ENCODE data around the gene PAPSS2.
"Not testable (repeated sequence)": the region's sequence is repeated elsewhere in the genome, so short reads cannot be mapped to it uniquely, and the experiment has no call there.

The PAPSS2 gene

GRCh38 chr10:87712913-87713616 is 53.4 kb downstream of the PAPSS2 start:
- DNase-seq = no peak

GRCh38 chr10:87713707-87714106 is 54.0 kb downstream of the PAPSS2 start:
- DNase-seq = no peak

- no peak for DNase-seq
Observed at GRCh38 chr10:87715552-87716347, 56.1 kb downstream of the PAPSS2 start.

GRCh38 chr10:87716348-87716670 is 56.6 kb downstream of the PAPSS2 start:
- DNase-seq = no peak

- DNase-seq = no peak
Observed at GRCh38 chr10:87720665-87721064, 61.0 kb downstream of the PAPSS2 start.

- DNase-seq = no peak
Observed at GRCh38 chr10:87721781-87722180, 62.1 kb downstream of the PAPSS2 start.

GRCh38 chr10:87722716-87723115 is 63.0 kb downstream of the PAPSS2 start:
- no peak for DNase-seq

- DNase-seq = peak; percentile 5
Observed at GRCh38 chr10:87723500-87723899, 63.8 kb downstream of the PAPSS2 start.

- DNase-seq = no peak
Observed at GRCh38 chr10:87724789-87725188, 65.1 kb downstream of the PAPSS2 start.

GRCh38 chr10:87729940-87730339 is 70.3 kb downstream of the PAPSS2 start:
- no peak for DNase-seq

- no peak for DNase-seq
Observed at GRCh38 chr10:87733081-87733480, 73.4 kb downstream of the PAPSS2 start.

- no peak for DNase-seq
Observed at GRCh38 chr10:87734987-87735827, 75.5 kb downstream of the PAPSS2 start.

- DNase-seq = not testable (repeated sequence)
Observed at GRCh38 chr10:87738253-87738652, 78.6 kb downstream of the PAPSS2 start.

- no peak for DNase-seq
Observed at GRCh38 chr10:87739703-87740102, 80.0 kb downstream of the PAPSS2 start.

- no peak for DNase-seq
Observed at GRCh38 chr10:87740254-87740655, 80.6 kb downstream of the PAPSS2 start.

GRCh38 chr10:87742992-87743610 is 83.4 kb downstream of the PAPSS2 start:
- not testable (repeated sequence) for DNase-seq

- DNase-seq = no peak
Observed at GRCh38 chr10:87744606-87745005, 84.9 kb downstream of the PAPSS2 start.

- DNase-seq = no peak
Observed at GRCh38 chr10:87746911-87747310, 87.2 kb downstream of the PAPSS2 start.

- not testable (repeated sequence) for DNase-seq
Observed at GRCh38 chr10:87748244-87748643, 88.6 kb downstream of the PAPSS2 start.

GRCh38 chr10:87750001-87750671 is 90.5 kb downstream of the PAPSS2 start:
- DNase-seq = no peak

- no peak for DNase-seq
Observed at GRCh38 chr10:87750817-87751216, 91.1 kb downstream of the PAPSS2 start.

GRCh38 chr10:87751274-87751673 is 91.6 kb downstream of the PAPSS2 start:
- DNase-seq = no peak

- no peak for DNase-seq
Observed at GRCh38 chr10:87752566-87752965, 92.9 kb downstream of the PAPSS2 start.
